ENCODE data around the gene MTMR4.

DNA sequence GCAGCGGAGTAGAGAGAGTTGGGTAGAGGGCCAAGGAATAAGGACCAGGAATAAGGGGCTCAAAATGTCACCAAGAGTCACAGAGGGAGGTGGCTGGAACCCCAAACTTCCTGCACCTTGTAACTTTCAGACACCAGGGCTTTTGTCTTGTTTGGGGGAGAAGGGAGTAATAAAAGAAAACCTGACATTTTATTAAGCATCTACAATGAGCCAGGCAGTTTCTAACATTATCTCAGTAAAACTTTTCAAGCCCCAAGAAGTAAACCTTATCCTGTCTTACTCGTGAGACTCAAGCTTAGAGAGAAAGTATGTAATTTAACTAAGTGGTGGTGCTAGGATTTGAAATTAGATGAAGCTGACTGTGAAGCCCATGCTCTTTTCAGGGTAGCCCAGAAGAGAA is 848 bp upstream of the MTMR4 start:
- TF ChIP-seq, protein P1, sequence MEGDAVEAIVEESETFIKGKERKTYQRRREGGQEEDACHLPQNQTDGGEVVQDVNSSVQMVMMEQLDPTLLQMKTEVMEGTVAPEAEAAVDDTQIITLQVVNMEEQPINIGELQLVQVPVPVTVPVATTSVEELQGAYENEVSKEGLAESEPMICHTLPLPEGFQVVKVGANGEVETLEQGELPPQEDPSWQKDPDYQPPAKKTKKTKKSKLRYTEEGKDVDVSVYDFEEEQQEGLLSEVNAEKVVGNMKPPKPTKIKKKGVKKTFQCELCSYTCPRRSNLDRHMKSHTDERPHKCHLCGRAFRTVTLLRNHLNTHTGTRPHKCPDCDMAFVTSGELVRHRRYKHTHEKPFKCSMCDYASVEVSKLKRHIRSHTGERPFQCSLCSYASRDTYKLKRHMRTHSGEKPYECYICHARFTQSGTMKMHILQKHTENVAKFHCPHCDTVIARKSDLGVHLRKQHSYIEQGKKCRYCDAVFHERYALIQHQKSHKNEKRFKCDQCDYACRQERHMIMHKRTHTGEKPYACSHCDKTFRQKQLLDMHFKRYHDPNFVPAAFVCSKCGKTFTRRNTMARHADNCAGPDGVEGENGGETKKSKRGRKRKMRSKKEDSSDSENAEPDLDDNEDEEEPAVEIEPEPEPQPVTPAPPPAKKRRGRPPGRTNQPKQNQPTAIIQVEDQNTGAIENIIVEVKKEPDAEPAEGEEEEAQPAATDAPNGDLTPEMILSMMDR (IDR thresholded peaks at IDR 0.05; ENCODE audit: low read depth, low read length, missing input control), result no peak
- TF ChIP-seq SP1 (IDR thresholded peaks at IDR 0.05), result no peak
- no peak for TF ChIP-seq EGR1 (IDR thresholded peaks at IDR 0.05; ENCODE audit: low read depth in 2 of 2)
- no peak for TF ChIP-seq RAD21 (IDR thresholded peaks at IDR 0.05)
- TF ChIP-seq, protein P2, sequence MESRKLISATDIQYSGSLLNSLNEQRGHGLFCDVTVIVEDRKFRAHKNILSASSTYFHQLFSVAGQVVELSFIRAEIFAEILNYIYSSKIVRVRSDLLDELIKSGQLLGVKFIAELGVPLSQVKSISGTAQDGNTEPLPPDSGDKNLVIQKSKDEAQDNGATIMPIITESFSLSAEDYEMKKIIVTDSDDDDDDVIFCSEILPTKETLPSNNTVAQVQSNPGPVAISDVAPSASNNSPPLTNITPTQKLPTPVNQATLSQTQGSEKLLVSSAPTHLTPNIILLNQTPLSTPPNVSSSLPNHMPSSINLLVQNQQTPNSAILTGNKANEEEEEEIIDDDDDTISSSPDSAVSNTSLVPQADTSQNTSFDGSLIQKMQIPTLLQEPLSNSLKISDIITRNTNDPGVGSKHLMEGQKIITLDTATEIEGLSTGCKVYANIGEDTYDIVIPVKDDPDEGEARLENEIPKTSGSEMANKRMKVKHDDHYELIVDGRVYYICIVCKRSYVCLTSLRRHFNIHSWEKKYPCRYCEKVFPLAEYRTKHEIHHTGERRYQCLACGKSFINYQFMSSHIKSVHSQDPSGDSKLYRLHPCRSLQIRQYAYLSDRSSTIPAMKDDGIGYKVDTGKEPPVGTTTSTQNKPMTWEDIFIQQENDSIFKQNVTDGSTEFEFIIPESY (IDR thresholded peaks at IDR 0.05), result no peak
- TF ChIP-seq, protein P3, sequence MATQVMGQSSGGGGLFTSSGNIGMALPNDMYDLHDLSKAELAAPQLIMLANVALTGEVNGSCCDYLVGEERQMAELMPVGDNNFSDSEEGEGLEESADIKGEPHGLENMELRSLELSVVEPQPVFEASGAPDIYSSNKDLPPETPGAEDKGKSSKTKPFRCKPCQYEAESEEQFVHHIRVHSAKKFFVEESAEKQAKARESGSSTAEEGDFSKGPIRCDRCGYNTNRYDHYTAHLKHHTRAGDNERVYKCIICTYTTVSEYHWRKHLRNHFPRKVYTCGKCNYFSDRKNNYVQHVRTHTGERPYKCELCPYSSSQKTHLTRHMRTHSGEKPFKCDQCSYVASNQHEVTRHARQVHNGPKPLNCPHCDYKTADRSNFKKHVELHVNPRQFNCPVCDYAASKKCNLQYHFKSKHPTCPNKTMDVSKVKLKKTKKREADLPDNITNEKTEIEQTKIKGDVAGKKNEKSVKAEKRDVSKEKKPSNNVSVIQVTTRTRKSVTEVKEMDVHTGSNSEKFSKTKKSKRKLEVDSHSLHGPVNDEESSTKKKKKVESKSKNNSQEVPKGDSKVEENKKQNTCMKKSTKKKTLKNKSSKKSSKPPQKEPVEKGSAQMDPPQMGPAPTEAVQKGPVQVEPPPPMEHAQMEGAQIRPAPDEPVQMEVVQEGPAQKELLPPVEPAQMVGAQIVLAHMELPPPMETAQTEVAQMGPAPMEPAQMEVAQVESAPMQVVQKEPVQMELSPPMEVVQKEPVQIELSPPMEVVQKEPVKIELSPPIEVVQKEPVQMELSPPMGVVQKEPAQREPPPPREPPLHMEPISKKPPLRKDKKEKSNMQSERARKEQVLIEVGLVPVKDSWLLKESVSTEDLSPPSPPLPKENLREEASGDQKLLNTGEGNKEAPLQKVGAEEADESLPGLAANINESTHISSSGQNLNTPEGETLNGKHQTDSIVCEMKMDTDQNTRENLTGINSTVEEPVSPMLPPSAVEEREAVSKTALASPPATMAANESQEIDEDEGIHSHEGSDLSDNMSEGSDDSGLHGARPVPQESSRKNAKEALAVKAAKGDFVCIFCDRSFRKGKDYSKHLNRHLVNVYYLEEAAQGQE (IDR thresholded peaks at IDR 0.05), result no peak
- TF ChIP-seq, protein P4, sequence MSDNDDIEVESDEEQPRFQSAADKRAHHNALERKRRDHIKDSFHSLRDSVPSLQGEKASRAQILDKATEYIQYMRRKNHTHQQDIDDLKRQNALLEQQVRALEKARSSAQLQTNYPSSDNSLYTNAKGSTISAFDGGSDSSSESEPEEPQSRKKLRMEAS (IDR thresholded peaks at IDR 0.05), result no peak
- TF ChIP-seq, protein P5, sequence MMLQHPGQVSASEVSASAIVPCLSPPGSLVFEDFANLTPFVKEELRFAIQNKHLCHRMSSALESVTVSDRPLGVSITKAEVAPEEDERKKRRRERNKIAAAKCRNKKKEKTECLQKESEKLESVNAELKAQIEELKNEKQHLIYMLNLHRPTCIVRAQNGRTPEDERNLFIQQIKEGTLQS (IDR thresholded peaks at IDR 0.05), result no peak
- TF ChIP-seq TAF1 (conservative IDR thresholded peaks at IDR 0.05), result no peak
- no peak for TF ChIP-seq FOXA1 (IDR thresholded peaks at IDR 0.05)
- no peak for TF ChIP-seq YY1 (IDR thresholded peaks at IDR 0.05)
- no peak for TF ChIP-seq HNF4A (conservative IDR thresholded peaks at IDR 0.05)
